ENCODE measurements around the gene HINT2. TPM values are rescaled to one million over a fixed set of nuclear protein-coding genes. Genes with fewer than 3 reads are reported as not detected.

Gene HINT2
- total and polyA plus RNA-seq, 2 experiments from 2014 or later: 30.6 to 50.7 TPM

GRCh38 chr9:35808433-35808832, 6.4 kb downstream of the HINT2 start:
- peaks cover 4% of the 10 kb centered on the region; the same call in 1 of the 2 replicates for H3K36me3 ChIP-seq (ENCODE audit: low read depth)
- no peaks in the 10 kb centered on the region for H3K9me2 ChIP-seq (ENCODE audit: insufficient read depth)
- no peak for DNase-seq
- no peak overlapping the region for H2AFZ ChIP-seq
- H3K27me3 ChIP-seq (replicated peaks; ENCODE audit: insufficient read depth): no peaks in the 10 kb centered on the region
- TF ChIP-seq EZH2phosphoT487 (IDR thresholded peaks at IDR 0.05; ENCODE audit: insufficient read depth, low read depth) (no peak), EZH2 (IDR thresholded peaks at IDR 0.05; ENCODE audit: insufficient read depth, poor library complexity, severe bottlenecking) (no peak)
- 88 to 89% methylated on average over 9 of the region's 9 CpGs for WGBS, 2 experiments (ENCODE audit: low coverage in 1 of 2, low lambda C conversion rate in 2 of 2, missing lambda C conversion rate in 2 of 2)
- H3K4me3 ChIP-seq: no peak overlapping the region
- H3K4me2 ChIP-seq (ENCODE audit: unreplicated experiment): no peak overlapping the region
- H4K20me1 ChIP-seq (ENCODE audit: insufficient read depth): no peaks in the 10 kb centered on the region
- H3K9ac ChIP-seq: no peak overlapping the region
- H3K79me2 ChIP-seq (ENCODE audit: insufficient read depth): no peaks in the 10 kb centered on the region
- in situ Hi-C loops (cut with MboI): no loop called here
- H3K9me3 ChIP-seq (ENCODE audit: low read depth): no peaks in the 10 kb centered on the region
- 0 out of 2 replicates have a peak, but pooled peaks cover under 1% of the 10 kb centered on the region for H3F3A ChIP-seq (ENCODE audit: insufficient read depth)
- H3K27ac ChIP-seq: no peak overlapping the region
- no peaks in the 10 kb centered on the region for H3K4me1 ChIP-seq (ENCODE audit: insufficient read depth)

GRCh38 chr9:35806101-35806500, 8.7 kb downstream of the HINT2 start:
- Histone ChIP-seq H3K4me3 (no peak overlapping the region), H3K4me1 (ENCODE audit: insufficient read depth) (no peaks in the 10 kb centered on the region), H3K9me2 (ENCODE audit: insufficient read depth) (no peaks in the 10 kb centered on the region), H3K27me3 (replicated peaks; ENCODE audit: insufficient read depth) (no peaks in the 10 kb centered on the region), H2AFZ (no peak overlapping the region), H3K4me2 (ENCODE audit: unreplicated experiment) (no peak overlapping the region), H3K27ac (no peak overlapping the region), H3F3A (ENCODE audit: insufficient read depth) (no peaks in the 10 kb centered on the region), H3K9ac (no peak overlapping the region), H3K36me3 (ENCODE audit: low read depth) (peaks cover 16% of the 10 kb centered on the region), H4K20me1 (ENCODE audit: insufficient read depth) (no peaks in the 10 kb centered on the region), H3K79me2 (ENCODE audit: insufficient read depth) (no peaks in the 10 kb centered on the region), H3K9me3 (ENCODE audit: low read depth) (no peaks in the 10 kb centered on the region)
- no peak for DNase-seq
- TF ChIP-seq EZH2 (IDR thresholded peaks at IDR 0.05; ENCODE audit: insufficient read depth, poor library complexity, severe bottlenecking) (no peak), EZH2phosphoT487 (IDR thresholded peaks at IDR 0.05; ENCODE audit: insufficient read depth, low read depth) (no peak)
- in situ Hi-C loops (cut with MboI): no loop called here
- 95 to 96% methylated on average over 8 of the region's 8 CpGs for WGBS, 2 experiments (ENCODE audit: low coverage in 1 of 2, low lambda C conversion rate in 2 of 2, missing lambda C conversion rate in 2 of 2)

- Histone ChIP-seq H3F3A (ENCODE audit: insufficient read depth) (peaks cover 20% of the 10 kb centered on the region), H3K79me2 (ENCODE audit: insufficient read depth) (peaks cover 9% of the 10 kb centered on the region), H3K4me3 (no peak overlapping the region), H4K20me1 (ENCODE audit: insufficient read depth) (no peaks in the 10 kb centered on the region), H3K27me3 (replicated peaks; ENCODE audit: insufficient read depth) (no peaks in the 10 kb centered on the region), H2AFZ (no peak overlapping the region), H3K9me2 (ENCODE audit: insufficient read depth) (no peaks in the 10 kb centered on the region), H3K4me1 (ENCODE audit: insufficient read depth) (peaks cover 13% of the 10 kb centered on the region), H3K36me3 (ENCODE audit: low read depth) (peaks cover 16% of the 10 kb centered on the region), H3K9me3 (ENCODE audit: low read depth) (no peaks in the 10 kb centered on the region), H3K9ac (no peak overlapping the region), H3K4me2 (ENCODE audit: unreplicated experiment) (no peak overlapping the region), H3K27ac (no peak overlapping the region)
- in situ Hi-C loops (cut with MboI): no loop called here
- TF ChIP-seq EZH2 (IDR thresholded peaks at IDR 0.05; ENCODE audit: insufficient read depth, poor library complexity, severe bottlenecking): no peak
- TF ChIP-seq EZH2phosphoT487 (IDR thresholded peaks at IDR 0.05; ENCODE audit: insufficient read depth, low read depth): no peak
- 95 to 96% methylated on average over 13 of the region's 13 CpGs for WGBS, 2 experiments (ENCODE audit: low coverage in 1 of 2, low lambda C conversion rate in 2 of 2, missing lambda C conversion rate in 2 of 2)
- DNase-seq: no peak
Observed at GRCh38 chr9:35801328-35802128, 13.3 kb downstream of the HINT2 start.

- Histone ChIP-seq H3K9me2 (ENCODE audit: insufficient read depth) (no peaks in the 10 kb centered on the region), H3K27me3 (replicated peaks; ENCODE audit: insufficient read depth) (no peaks in the 10 kb centered on the region), H2AFZ (no peak overlapping the region), H3F3A (ENCODE audit: insufficient read depth) (peaks cover 20% of the 10 kb centered on the region), H4K20me1 (ENCODE audit: insufficient read depth) (no peaks in the 10 kb centered on the region), H3K9ac (no peak overlapping the region), H3K9me3 (ENCODE audit: low read depth) (no peaks in the 10 kb centered on the region), H3K4me3 (no peak overlapping the region), H3K27ac (no peak overlapping the region), H3K4me1 (ENCODE audit: insufficient read depth) (peaks cover 17% of the 10 kb centered on the region), H3K36me3 (ENCODE audit: low read depth) (peaks cover 16% of the 10 kb centered on the region), H3K4me2 (ENCODE audit: unreplicated experiment) (no peak overlapping the region), H3K79me2 (ENCODE audit: insufficient read depth) (peaks cover 19% of the 10 kb centered on the region)
- 86 to 88% methylated on average over 7 of the region's 7 CpGs for whole genome bisulfite sequencing, 2 experiments (ENCODE audit: low coverage in 1 of 2, low lambda C conversion rate in 2 of 2, missing lambda C conversion rate in 2 of 2)
- TF ChIP-seq EZH2phosphoT487 (IDR thresholded peaks at IDR 0.05; ENCODE audit: insufficient read depth, low read depth) (no peak), EZH2 (IDR thresholded peaks at IDR 0.05; ENCODE audit: insufficient read depth, poor library complexity, severe bottlenecking) (no peak)
- no peak for DNase-seq
- in situ Hi-C loops (cut with MboI): no loop called here
Observed at GRCh38 chr9:35800530-35800929, 14.3 kb downstream of the HINT2 start.
